Forelimb muscle (tissue), 1 donor: ENCODE measurements around the gene CASP9. TPM values are rescaled to one million over a fixed set of nuclear protein-coding genes. Genes with fewer than 3 reads are reported as not detected.

Experiments used
- DNase-seq: peaks from one replicate; pipeline ENCODE4 v3.0.0-alpha.2; 2013; ENCODE audit warnings: low read depth
- polyA plus RNA-seq: library from polyadenylated mRNA; unstranded; fragments of 120-200 nt; gene quantifications from one replicate; pipeline ENCODE4 v1.2.1, GENCODE V29; 2013; ENCODE audit not compliant: insufficient read length

CASP9 gene
- polyA plus RNA-seq, 1 donor: 19.1 TPM

DNA sequence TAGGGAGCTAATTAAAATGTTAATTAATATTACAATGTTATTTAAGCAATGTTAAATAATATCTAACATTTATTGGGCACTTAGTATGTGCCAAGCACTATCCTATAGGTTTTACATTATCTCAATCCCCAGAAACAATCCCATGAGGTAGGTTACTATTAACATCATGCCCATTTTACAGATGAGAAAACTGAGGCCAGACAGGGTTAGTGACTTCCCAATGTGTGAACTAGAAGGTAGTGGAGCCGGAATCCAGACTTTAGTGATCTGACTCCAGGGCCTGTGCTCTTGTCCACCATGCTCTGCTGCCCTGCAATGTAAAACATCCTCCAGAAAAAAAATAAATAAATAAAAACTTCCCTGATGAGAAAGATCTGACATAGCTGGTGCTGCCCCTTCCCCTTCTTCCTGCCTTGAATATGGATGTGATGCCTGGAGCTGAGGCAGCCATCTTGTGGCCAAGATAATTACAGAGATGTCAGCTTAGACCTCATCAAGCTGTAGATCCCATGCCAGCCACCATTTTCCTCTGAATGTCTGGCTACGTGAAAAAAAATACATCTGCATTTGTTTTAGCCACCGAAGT lies 75.0 kb downstream of the CASP9 start:
- DNase-seq: no peak

DNA sequence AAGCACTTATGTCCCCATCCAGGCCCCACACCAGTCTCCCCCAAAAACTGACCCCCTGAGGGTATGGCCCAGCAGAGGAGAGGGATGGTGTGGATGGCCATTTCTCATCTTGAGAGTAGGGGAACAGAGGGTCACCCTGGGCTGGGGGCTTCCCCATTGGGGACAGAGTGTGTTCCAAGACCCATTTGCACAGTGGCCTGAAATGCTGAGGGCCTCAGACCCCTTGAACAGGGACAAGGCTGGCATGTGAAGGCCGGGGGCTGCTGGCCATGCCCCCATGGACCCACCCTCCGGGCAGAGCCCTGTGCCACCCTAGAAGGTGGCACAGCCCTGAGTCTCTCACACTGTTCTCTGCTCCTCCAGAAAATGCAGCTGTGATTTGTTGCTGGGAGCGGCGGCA lies 77.8 kb downstream of the CASP9 start:
- no peak for DNase-seq

DNA sequence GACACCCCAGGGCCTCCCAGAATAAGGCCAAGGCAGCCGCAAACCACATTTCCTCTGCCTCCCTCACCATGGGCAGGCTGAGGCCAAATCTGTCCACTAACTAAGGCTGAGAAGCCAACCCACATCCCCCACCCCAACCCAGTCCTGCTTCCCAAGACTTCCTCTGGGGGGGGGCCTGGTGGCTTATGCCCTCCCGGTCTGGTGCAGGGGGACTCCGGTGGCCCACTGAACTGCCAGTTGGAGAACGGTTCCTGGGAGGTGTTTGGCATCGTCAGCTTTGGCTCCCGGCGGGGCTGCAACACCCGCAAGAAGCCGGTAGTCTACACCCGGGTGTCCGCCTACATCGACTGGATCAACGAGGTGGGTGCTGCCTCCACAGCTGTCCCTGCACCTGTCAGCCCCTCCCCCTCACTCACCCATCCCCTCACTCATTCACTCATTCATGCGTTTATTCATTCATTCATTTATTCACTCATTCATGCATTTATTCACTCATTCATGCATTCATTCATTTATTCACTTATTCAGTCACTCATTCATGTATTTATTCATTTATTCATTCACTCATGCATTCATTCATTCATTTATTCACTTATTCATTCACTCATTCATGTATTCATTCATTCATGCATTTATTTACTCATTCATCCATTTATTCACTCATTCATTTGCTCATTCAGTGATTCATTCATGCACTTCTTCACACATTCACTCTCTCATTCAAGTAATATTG lies 78.5 kb downstream of the CASP9 start:
- no peak for DNase-seq

DNA sequence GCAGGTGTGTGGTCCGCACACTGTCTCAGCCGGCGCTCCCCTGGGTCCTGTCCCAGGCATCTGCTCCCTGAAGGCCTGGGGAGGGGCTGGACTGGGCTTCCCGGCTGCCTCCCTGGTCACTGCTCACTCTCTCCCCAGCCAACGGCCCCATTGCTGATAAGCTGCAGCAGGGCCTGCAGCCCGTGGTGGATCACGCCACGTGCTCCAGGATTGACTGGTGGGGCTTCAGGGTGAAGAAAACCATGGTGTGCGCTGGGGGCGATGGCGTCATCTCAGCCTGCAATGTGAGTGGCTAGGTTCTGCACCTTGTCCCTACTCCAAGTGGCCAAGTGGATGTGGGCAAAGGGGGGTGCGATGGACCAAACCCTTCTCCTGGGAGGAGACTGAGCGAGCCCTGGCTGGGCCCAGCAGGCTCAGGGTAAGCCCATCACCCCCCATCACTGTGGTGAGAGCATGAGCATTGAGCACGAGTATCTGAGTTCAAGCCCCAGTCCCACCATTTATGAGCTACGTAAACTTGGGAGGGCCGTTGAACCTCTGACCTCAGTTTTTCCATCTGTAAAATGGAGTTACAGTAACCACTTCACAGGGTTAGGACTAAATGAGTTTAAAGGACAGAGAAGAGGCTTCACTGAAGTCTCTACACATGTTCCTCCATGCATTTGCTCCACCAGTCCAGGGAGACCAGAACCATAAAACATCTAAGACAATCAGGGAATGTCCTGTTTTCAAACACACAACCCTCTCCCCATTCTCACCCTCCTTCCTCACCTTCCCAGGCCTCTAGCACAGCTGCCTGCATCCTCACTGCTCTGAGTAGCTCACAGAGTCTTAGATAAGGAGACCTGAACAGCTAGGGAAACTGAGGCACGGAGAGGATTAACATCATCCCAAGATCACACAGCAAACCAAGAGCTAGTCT lies 79.3 kb downstream of the CASP9 start:
- DNase-seq: no peak

DNA sequence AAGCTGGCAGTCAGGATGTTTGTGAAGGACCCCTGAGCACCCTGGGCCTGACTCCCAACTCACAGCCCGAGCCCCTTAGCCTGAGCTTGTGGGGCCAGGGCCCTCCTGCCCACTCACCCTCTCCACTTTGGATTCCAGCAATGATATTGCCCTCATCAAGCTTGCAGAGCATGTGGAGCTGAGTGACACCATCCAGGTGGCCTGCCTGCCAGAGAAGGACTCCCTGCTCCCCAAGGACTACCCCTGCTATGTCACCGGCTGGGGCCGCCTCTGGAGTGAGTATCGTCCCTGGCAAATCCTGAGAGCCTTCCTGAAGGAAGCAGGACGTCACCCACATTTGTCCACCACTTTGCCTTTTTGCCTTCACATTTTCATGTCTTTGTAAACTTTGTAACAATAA lies 80.7 kb downstream of the CASP9 start:
- no peak for DNase-seq

DNA sequence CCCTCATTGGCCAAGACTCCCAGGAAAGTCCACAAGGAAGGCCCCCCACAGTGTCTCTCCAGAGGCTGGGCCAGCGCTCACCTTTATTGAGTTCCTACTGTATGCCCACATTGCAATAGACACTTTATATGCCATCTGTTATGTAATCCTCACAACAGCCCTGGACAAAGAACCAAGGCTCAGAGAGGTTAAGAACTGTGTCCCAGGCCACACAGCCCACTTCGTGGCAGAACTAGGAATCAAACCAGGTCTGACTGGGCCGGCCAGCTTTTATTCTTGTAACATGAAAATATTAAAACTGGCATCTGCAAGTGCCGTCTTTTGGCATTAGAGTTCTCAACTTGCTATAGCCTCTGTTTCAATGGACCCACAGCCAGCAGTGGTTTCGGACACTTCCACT lies 81.3 kb downstream of the CASP9 start:
- DNase-seq: no peak

DNA sequence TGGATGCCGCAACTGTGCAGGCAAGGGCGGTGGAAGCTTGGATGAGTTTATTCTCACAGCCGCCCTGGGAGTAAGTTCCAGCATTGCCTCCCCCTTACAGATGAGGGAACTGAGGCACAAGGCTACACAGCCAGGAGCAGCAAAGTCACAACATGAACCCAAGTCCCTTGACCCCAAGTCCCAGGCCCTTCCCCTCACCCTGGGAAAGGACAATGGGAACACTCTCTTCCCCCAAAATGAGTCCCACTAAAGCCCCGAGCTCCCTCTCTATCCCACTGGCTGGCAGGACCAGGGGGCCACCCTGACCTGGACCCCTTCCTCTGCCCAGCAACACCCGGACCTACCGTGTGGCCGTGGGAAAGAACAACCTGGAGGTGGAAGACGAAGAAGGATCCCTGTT lies 81.9 kb downstream of the CASP9 start:
- DNase-seq: no peak

Other genes with a start within 250 kb of the CASP9 start
- 28.8 TPM for gene EFHD2, start 114.3 kb downstream of the CASP9 start, polyA plus RNA-seq
- gene CTRC, start 85.8 kb downstream of the CASP9 start, polyA plus RNA-seq: 1.1 TPM
- gene CELA2A, start 67.5 kb downstream of the CASP9 start, polyA plus RNA-seq: 0.35 TPM
- 3.1 TPM for gene CELA2B, start 48.1 kb downstream of the CASP9 start, polyA plus RNA-seq
- 15.1 TPM for gene DNAJC16, start 2.6 kb upstream of the CASP9 start, polyA plus RNA-seq
- gene AGMAT, start 60.8 kb upstream of the CASP9 start, polyA plus RNA-seq: 3.7 TPM
- 21.0 TPM for gene DDI2, start 93.2 kb upstream of the CASP9 start, polyA plus RNA-seq
- gene PLEKHM2, start 160.1 kb upstream of the CASP9 start, polyA plus RNA-seq: 51.5 TPM
- gene SLC25A34, start 212.0 kb upstream of the CASP9 start, polyA plus RNA-seq: 6.9 TPM
- not detected for gene TMEM82, start 218.3 kb upstream of the CASP9 start, polyA plus RNA-seq
- gene FBLIM1, start 234.6 kb upstream of the CASP9 start, polyA plus RNA-seq: 39.5 TPM